GM12878 (cell line): ENCODE data around the gene APBA1.

Source experiments
- CHD4 ChIP-seq: fragments of 200-600 bp; sonication (generic); IDR thresholded peaks from 2 replicates; pipeline ENCODE4 v1.6.1; 2016; ENCODE audit warnings: mild to moderate bottlenecking
- CTCF ChIP-seq, 3 experiments: IDR thresholded peaks in 2 of 3; conservative IDR thresholded peaks in 1 of 3; 2 replicates each; pipeline ENCODE4 v1.5.1; 2011; ENCODE audit warnings: low read depth in 3 of 3, low read length in 3 of 3, mild to moderate bottlenecking in 3 of 3, control low read depth in 2 of 3, moderate library complexity in 2 of 3, inconsistent platforms in 1 of 3, mixed read lengths in 1 of 3; ENCODE audit not compliant: control insufficient read depth in 2 of 3, insufficient read depth in 1 of 3; ENCODE audit errors: extremely low read depth in 1 of 3
- ETV6 ChIP-seq, 2 experiments: fragments of 450-650 bp in 1 of 2; IDR thresholded peaks in 1 of 2; conservative IDR thresholded peaks in 1 of 2; 2 replicates each; pipeline ENCODE4 v1.6.1; 2014; ENCODE audit warnings: antibody characterized with exemption in 1 of 2, borderline replicate concordance in 1 of 2, low read depth in 1 of 2, mild to moderate bottlenecking in 1 of 2, moderate library complexity in 1 of 2
- EZH2 ChIP-seq: IDR thresholded peaks from 2 replicates; pipeline ENCODE4 v1.6.1; 2012; ENCODE audit warnings: low read depth, mild to moderate bottlenecking, control low read depth, inconsistent platforms, low read length, borderline replicate concordance; ENCODE audit not compliant: control insufficient read depth
- HDAC6 ChIP-seq: fragments of 200-600 bp; sonication (generic); IDR thresholded peaks from one replicate; pipeline ENCODE4 v1.8.0; 2017; ENCODE audit warnings: antibody characterized with exemption; ENCODE audit not compliant: unreplicated experiment
- MAX ChIP-seq: IDR thresholded peaks from 2 replicates; pipeline ENCODE4 v1.6.1; 2012; ENCODE audit warnings: low read depth, low read length, improper control_type of control experiment
- NBN ChIP-seq: fragments of 450-650 bp; IDR thresholded peaks from 2 replicates; pipeline ENCODE4 v1.6.1; 2016
- NFXL1 ChIP-seq: fragments of 450-650 bp; IDR thresholded peaks from 2 replicates; pipeline ENCODE4 v1.6.1; 2017; ENCODE audit warnings: antibody characterized with exemption, mild to moderate bottlenecking, borderline replicate concordance
- PAX5 ChIP-seq: IDR thresholded peaks from 2 replicates; pipeline ENCODE4 v1.6.1; 2011; ENCODE audit warnings: low read depth, low read length, borderline replicate concordance
- RUNX3 ChIP-seq: IDR thresholded peaks from 2 replicates; pipeline ENCODE4 v1.6.1; 2012; ENCODE audit warnings: low read length, inconsistent platforms
- SMC3 ChIP-seq: IDR thresholded peaks from 2 replicates; pipeline ENCODE4 v1.6.1; 2011; ENCODE audit warnings: low read length, improper control_type of control experiment, borderline replicate concordance
- ZBTB33 ChIP-seq: fragments of 450-650 bp; IDR thresholded peaks from 2 replicates; pipeline ENCODE4 v1.6.1; 2017; ENCODE audit warnings: mild to moderate bottlenecking
- ZBTB40 ChIP-seq: fragments of 450-650 bp; IDR thresholded peaks from 2 replicates; pipeline ENCODE4 v1.6.1; 2016; ENCODE audit warnings: mild to moderate bottlenecking, moderate library complexity, borderline replicate concordance
- ZNF24 ChIP-seq: fragments of 450-650 bp; IDR thresholded peaks from 2 replicates; pipeline ENCODE4 v1.6.1; 2017; ENCODE audit warnings: antibody characterized with exemption, mild to moderate bottlenecking

GRCh38 chr9:69411931-69412740, 260.0 kb downstream of the APBA1 start:
- TF ChIP-seq CTCF (IDR thresholded peaks at IDR 0.05 in 2 of 3, conservative IDR thresholded peaks at IDR 0.05 in 1 of 3; ENCODE audit: control insufficient read depth in 2 of 3, extremely low read depth in 1 of 3, insufficient read depth in 1 of 3, low read depth in 3 of 3, low read length in 3 of 3), result no peak
- no peak for TF ChIP-seq NFXL1
- TF ChIP-seq MAX, result no peak
- TF ChIP-seq ZNF24, result no peak
- no peak for TF ChIP-seq ZBTB40
- no peak for TF ChIP-seq ZBTB33
- no peak for TF ChIP-seq PAX5
- no peak for TF ChIP-seq SMC3
- TF ChIP-seq CHD4, result no peak
- no peak for TF ChIP-seq HDAC6
- TF ChIP-seq NBN, result no peak
- TF ChIP-seq EZH2, result no peak
- TF ChIP-seq RUNX3, result no peak
- TF ChIP-seq ETV6 (conservative IDR thresholded peaks at IDR 0.05 in 1 of 2, IDR thresholded peaks at IDR 0.05 in 1 of 2; ENCODE audit: borderline replicate concordance in 1 of 2, low read depth in 1 of 2), result no peak
